ENCODE measurements around the gene CAV3.
A peak's percentile ranks its signal among the peaks of the same experiment; 100 is the strongest.

CAV3 gene

GRCh38 chr3:8734908-8735307 lies 1.3 kb downstream of the CAV3 start:
- no peak for DNase-seq (ENCODE audit: low read depth, low spot score)

GRCh38 chr3:8736436-8736835 lies 2.8 kb downstream of the CAV3 start:
- no peak for DNase-seq (ENCODE audit: low read depth, low spot score)

- no peak for DNase-seq (ENCODE audit: low read depth, low spot score)
Measured at GRCh38 chr3:8737301-8737700, 3.7 kb downstream of the CAV3 start.

GRCh38 chr3:8737823-8738222 lies 4.2 kb downstream of the CAV3 start:
- DNase-seq (ENCODE audit: low read depth, low spot score), result no peak

- no peak for DNase-seq (ENCODE audit: low read depth, low spot score)
Measured at GRCh38 chr3:8738639-8739038, 5.0 kb downstream of the CAV3 start.

- DNase-seq (ENCODE audit: low read depth, low spot score), result no peak
Measured at GRCh38 chr3:8739757-8740504, 6.3 kb downstream of the CAV3 start.

GRCh38 chr3:8741581-8742261 lies 8.1 kb downstream of the CAV3 start:
- peak; percentile 64 for DNase-seq (ENCODE audit: low read depth, low spot score)

GRCh38 chr3:8743021-8743601 lies 9.5 kb downstream of the CAV3 start:
- DNase-seq (ENCODE audit: low read depth, low spot score), result no peak

- no peak for DNase-seq (ENCODE audit: low read depth, low spot score)
Measured at GRCh38 chr3:8743911-8744310, 10.3 kb downstream of the CAV3 start.

- no peak for DNase-seq (ENCODE audit: low read depth, low spot score)
Measured at GRCh38 chr3:8745619-8746370, 12.2 kb downstream of the CAV3 start.

GRCh38 chr3:8746780-8747345 lies 13.3 kb downstream of the CAV3 start:
- DNase-seq (ENCODE audit: low read depth, low spot score), result no peak

GRCh38 chr3:8749316-8749715 lies 15.7 kb downstream of the CAV3 start:
- no peak for DNase-seq (ENCODE audit: low read depth, low spot score)

GRCh38 chr3:8752832-8753231 lies 19.2 kb downstream of the CAV3 start:
- no peak for DNase-seq (ENCODE audit: low read depth, low spot score)

- DNase-seq (ENCODE audit: low read depth, low spot score), result no peak
Measured at GRCh38 chr3:8755097-8755496, 21.5 kb downstream of the CAV3 start.

- DNase-seq (ENCODE audit: low read depth, low spot score), result no peak
Measured at GRCh38 chr3:8755564-8756237, 22.1 kb downstream of the CAV3 start.

- DNase-seq (ENCODE audit: low read depth, low spot score), result no peak
Measured at GRCh38 chr3:8756671-8757070, 23.1 kb downstream of the CAV3 start.

GRCh38 chr3:8757551-8758518 lies 24.2 kb downstream of the CAV3 start:
- DNase-seq (ENCODE audit: low read depth, low spot score), result no peak

GRCh38 chr3:8759038-8759707 lies 25.6 kb downstream of the CAV3 start:
- DNase-seq (ENCODE audit: low read depth, low spot score), result no peak

GRCh38 chr3:8760091-8760490 lies 26.5 kb downstream of the CAV3 start:
- no peak for DNase-seq (ENCODE audit: low read depth, low spot score)

GRCh38 chr3:8760506-8760905 lies 26.9 kb downstream of the CAV3 start:
- no peak for DNase-seq (ENCODE audit: low read depth, low spot score)
